DMS114 treated with DMSO at 0.1 percent for 48 hours (cell line): Measurements from ENCODE around the gene ZIC5.

ENCODE experiments used
- DNase-seq: peaks from one replicate; lab custom pipeline; 2025; ENCODE audit not compliant: unreplicated experiment; lab: John Stamatoyannopoulos, UW

Gene ZIC5

GRCh38 chr13:99987154-99988019 is 15.8 kb upstream of the ZIC5 start:
- DNase-seq = no peak

- DNase-seq = no peak
These were observed 15.2 kb upstream of the ZIC5 start for GRCh38 chr13:99986741-99987140.

- no peak for DNase-seq
These were observed 14.4 kb upstream of the ZIC5 start for GRCh38 chr13:99985886-99986527.

GRCh38 chr13:99985241-99985874 is 13.8 kb upstream of the ZIC5 start:
- no peak for DNase-seq

GRCh38 chr13:99984461-99985240 is 13.1 kb upstream of the ZIC5 start:
- no peak for DNase-seq

- no peak for DNase-seq
These were observed 12.2 kb upstream of the ZIC5 start for GRCh38 chr13:99983499-99984401.

- no peak for DNase-seq
These were observed 11.3 kb upstream of the ZIC5 start for GRCh38 chr13:99982731-99983498.

GRCh38 chr13:99982036-99982730 is 10.6 kb upstream of the ZIC5 start:
- DNase-seq = no peak

- no peak for DNase-seq
These were observed 10.1 kb upstream of the ZIC5 start, which contains the start of gene ZIC2 for GRCh38 chr13:99981735-99982035. Gene ZIC2, plus strand, starts transcription at chr13:99981784. Its CDS starts 281 bp downstream, at chr13:99982065.

- no peak for DNase-seq
These were observed 9.5 kb upstream of the ZIC5 start for GRCh38 chr13:99980824-99981734.

GRCh38 chr13:99980201-99980823 is 8.7 kb upstream of the ZIC5 start:
- DNase-seq = peak; percentile 42

GRCh38 chr13:99979453-99980200 is 8.1 kb upstream of the ZIC5 start:
- no peak for DNase-seq

GRCh38 chr13:99978799-99979452 is 7.4 kb upstream of the ZIC5 start:
- no peak for DNase-seq

- no peak for DNase-seq
These were observed 6.6 kb upstream of the ZIC5 start for GRCh38 chr13:99977912-99978798.

GRCh38 chr13:99977334-99977911 is 5.9 kb upstream of the ZIC5 start:
- no peak for DNase-seq
